GM18909 (cell line): ENCODE measurements around the gene CLSTN2.

ENCODE experiments used
- ATAC-seq: cut with Tn5 transposase; IDR thresholded peaks from one replicate; pipeline ENCODE4 v1.9.1; 2021; ENCODE audit warnings: mild to moderate bottlenecking; ENCODE audit not compliant: unreplicated experiment, poor library complexity

CLSTN2 gene

DNA sequence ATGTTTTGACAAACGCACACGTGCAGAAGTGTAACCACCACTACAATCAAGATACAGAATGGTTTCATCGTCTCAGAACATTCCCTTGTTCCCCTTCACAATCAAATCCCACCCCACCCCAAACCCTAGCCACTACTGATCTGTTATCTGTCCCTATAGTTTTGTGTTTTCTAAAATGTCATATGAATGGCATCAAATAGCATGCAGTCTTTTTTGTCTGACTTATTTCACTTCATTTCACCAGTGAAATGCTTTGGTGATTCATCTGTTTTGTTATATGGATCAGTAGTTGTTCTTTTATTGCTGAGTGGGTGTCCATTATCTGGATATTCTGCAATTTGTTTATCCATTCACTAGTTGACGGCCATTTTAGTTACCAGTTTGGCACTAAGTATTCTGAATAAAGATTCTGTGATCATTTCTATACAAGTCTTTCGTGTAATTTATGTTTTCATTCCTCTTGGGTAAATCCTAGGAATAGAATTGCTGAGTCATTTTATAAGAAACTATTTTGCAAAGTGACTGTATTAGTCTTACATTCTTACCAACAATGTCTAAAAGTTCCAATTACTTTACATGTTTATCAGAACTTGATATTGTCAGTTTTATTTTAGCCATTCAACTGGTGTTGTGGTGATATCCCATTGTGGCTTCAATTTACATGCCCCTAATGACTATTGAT, 232.8 kb downstream of the CLSTN2 start:
- ATAC-seq: no peak

GRCh38 chr3:140170612-140171011, 235.6 kb downstream of the CLSTN2 start:
- peak; percentile 99 for ATAC-seq

DNA sequence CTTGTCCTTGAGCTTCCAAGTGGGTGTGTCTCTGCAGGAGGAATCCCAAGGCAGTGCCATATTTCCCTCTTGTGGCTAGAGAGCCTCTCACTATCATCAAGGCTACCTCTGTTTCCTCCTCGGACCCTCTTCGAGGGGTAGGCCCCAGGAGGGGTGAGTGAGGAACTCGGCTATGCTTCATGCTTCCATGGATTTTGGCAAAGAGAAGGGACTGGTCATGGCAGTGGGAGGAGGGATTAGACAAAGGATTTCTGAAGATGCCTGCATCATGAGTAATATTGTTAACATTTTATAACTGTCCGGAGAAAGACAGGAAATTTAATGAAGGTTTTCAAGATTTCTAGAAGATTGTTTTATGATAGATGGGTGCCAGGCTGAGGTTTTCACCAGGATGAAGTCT, 241.5 kb downstream of the CLSTN2 start:
- no peak for ATAC-seq

GRCh38 chr3:140177943-140178342, 243.0 kb downstream of the CLSTN2 start:
- ATAC-seq: no peak

- ATAC-seq: no peak
These were observed 243.5 kb downstream of the CLSTN2 start for GRCh38 chr3:140178482-140178881.

- no peak for ATAC-seq
These were observed 245.6 kb downstream of the CLSTN2 start for GRCh38 chr3:140180603-140181002.

GRCh38 chr3:140185375-140185774, 250.4 kb downstream of the CLSTN2 start:
- ATAC-seq: no peak

DNA sequence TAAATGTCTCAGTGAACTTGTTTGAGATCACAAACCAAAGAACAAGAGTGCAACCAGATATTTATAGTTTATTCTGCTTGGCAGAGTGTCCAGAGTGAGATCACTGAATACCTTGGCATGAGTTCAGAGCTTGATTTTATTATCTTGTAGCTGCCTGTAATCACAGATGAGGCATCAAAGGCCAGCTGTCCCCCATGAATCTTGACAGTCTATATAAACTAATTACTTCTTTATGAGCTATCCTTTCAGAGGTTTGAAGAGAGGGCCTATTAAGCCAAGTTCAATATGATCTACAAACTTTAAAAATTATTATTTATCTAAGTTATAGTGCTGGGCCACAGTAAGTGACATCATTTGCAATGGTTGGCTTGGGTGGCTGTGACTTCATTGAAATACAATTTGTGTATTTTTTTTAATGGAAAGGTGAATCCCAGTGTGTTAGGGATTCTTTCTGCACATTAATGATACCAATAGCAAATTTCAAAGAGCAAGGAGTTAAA, 251.5 kb downstream of the CLSTN2 start:
- no peak for ATAC-seq

DNA sequence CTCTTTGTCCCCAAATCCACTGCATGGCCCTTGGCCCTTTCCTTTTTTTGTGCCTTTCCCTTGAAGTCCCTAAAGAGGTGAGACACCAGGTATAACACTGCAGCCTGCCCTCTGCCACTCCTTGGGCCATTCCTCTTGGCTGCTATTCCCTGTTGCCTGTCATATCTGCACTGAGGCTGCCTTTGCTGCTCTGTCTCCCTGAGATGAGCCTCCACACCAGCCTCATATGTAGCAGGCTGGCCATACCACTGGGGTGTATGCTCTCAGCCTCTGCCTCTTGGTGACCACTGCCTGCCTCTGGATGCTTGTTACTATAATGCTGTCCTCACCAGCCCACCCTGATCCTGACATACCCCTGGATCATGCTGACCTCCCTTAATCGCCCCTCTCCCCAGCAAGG, 252.0 kb downstream of the CLSTN2 start:
- no peak for ATAC-seq

DNA sequence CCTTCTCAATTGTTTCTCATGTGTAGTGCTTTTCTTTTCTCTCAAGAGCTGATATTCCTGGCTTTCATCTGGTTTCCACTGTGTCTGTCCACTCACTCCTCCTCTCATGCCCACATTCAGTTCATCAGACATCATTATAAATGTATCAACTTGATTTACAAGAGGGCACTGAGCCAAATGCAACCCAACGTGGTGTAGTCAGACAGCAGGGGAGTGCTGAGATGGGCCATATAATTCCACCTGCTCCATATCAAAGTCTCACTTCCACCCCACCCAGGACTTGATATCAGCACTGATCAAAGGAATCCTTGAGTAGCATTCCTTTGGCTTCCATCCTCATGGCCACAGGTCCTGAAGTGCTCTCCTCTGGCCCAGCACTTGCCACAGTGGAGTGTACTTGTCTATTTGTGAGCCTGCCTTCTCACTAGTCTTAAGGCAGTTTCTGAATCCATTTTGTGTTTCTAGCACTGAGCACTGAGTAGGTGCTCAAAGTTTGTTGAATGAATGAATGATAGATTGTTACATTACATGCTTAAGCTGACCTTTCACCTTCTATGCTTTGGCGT, 252.8 kb downstream of the CLSTN2 start:
- ATAC-seq: no peak

GRCh38 chr3:140188285-140188684, 253.3 kb downstream of the CLSTN2 start:
- no peak for ATAC-seq

DNA sequence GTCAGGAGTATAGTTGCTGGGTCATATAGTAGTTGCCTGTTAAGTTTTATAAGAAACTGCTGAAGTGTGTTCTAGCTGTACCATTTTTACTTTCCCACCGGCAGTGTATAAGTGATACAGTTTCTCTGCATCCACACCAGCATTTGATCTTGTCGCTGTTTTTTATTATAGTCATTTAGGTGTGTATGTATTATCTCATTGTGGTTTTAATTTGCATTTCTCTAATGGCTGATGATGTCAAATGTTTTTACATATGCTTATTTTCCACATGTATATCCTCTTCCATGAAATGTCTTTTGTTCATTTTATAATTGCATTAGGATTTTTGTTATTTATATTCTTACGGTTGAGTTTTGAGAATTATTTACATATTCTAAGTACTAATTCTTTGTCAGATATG, 254.3 kb downstream of the CLSTN2 start:
- ATAC-seq: no peak

GRCh38 chr3:140189976-140190375, 255.0 kb downstream of the CLSTN2 start:
- ATAC-seq: no peak

DNA sequence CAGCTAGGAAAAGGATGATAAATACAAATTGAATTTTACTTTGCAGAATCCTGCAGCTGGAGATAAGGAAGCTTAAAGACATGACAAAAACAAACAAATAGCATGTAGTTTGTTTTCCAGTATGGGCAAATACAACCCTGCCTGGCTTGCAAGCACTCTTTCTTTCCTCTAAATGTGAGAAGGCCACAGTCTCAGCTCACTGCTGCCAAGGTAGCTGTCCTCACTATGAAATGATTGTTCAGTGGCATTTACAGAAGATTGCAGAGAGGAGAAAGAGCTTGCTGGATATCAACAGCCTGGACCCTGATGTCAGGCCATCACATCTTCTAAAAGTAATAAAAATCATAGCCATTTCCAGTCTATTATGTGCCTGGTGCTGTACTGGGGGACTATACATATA, 262.0 kb downstream of the CLSTN2 start:
- ATAC-seq: no peak

- no peak for ATAC-seq
These were observed 263.3 kb downstream of the CLSTN2 start for GRCh38 chr3:140198242-140198641.

DNA sequence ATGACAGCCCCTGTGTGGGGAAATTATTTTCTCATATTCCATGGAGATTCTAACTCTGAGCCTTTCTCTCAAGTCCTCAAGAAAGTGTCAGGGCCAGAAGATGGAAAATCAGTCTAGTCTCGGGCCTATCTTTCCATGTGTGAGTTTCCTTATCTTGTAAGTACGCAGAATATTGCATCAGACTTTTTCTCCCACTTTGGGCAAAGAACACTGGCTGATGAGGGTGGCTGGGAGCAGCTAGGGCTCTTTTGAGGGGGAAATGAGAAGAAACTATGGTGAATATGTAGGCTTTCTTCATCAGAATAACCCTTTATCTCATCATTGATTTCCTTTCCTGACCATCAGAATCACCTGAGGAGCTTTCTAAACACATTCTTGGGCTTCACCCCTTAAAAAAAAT, 264.0 kb downstream of the CLSTN2 start:
- ATAC-seq: no peak

DNA sequence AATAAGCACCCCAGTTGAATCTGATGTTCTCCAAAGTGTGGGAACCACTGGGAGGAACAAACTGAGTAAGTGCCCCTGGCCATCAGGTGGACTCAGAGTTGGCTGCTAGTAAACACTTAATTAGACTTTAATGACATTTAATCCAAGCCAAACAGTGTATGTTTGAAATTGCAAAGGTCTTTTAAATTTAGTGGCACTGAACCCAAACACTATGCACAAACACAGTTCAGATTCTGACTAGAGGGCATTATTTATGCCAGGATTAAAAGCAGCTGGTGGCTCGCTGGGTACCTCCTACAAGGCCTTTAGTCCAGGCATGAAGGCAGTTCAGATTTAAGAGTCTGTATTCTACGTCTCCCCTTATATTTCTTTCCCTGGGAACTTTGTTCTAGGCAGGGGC, 264.8 kb downstream of the CLSTN2 start:
- no peak for ATAC-seq

DNA sequence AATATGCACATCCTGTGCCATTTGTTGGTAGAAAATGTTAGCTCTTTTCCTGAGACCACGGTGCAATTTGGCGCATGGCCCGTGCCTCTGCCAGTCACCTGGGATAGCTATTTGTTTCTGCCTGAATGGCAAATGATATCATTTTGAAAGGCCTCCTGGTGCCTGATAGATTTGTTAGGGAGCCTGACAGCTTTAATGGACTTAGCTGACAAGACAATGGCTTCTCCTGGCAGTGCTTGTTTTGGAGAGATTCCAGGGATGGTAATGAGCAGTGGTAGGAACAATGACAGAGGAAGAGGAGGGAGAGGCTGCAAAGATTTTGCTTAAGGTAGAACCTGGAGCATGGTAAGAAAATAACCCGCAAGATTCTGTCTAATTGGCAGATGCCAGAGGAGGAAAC, 268.5 kb downstream of the CLSTN2 start:
- no peak for ATAC-seq

DNA sequence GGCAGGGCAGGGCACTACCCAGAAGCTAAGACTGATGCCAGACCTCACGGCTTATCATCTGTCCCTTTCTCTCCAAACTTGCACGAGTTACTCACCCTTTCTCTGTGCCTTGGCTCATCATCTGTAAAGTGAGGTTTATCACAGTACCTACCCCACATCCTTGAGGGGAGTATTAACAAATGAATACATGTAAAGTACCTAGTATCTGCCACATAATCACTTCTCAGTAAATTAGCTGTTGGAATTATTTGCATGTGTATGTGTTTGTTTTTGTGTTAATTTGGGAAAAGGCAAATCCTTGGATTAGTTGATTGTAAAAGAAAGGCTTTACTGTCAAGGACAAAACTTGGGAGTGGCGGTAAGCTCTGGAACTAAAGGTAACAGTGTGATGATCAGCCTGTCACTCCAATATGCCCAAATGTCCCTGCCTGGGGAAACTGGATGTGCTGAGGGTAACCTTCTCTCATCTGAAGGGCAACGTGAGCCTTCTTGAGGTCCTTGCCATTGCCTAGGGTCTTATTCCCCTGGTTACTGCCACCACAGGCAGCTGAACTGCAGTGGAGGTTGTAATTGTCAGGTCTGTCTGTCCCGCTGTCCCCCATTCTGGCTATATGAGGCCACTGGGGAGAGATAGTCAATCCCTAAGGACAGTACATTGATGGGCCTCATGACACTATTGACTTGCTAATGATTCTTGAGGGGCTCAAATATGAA, 269.4 kb downstream of the CLSTN2 start:
- no peak for ATAC-seq

DNA sequence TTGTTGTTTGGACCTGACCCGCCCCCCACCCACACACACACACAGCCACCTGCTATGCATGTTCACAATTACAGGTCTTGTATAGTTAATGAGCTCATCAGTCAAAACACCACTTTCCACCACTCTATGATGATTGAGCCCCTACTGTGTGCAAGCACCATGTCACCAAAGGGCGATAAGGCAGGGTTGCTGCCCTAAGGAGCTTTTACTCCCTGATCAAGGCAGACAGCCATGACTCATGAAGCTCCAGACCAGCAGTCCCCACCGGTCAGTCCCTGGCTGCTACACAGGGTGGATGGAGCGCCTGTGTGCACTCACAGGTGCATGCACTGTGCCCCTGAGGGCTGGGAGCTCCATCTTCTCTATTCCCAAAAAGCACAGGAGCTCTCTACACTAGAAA, 270.6 kb downstream of the CLSTN2 start:
- ATAC-seq: no peak

GRCh38 chr3:140206196-140207040, 271.4 kb downstream of the CLSTN2 start:
- ATAC-seq: no peak
